HFF-Myc (cell line): ENCODE data around the gene CHCHD6.

Experiments
- DNase-seq: peaks from one replicate; pipeline ENCODE4 v3.0.0-alpha.2; 2011; ENCODE audit warnings: low read depth; ENCODE audit errors: extremely low read depth
- H3K4me3 ChIP-seq: replicated peaks from 2 replicates; pipeline ENCODE4 v1.5.1; 2011; ENCODE audit warnings: low read depth, mild to moderate bottlenecking, control low read depth, low read length
- CTCF ChIP-seq: IDR thresholded peaks from 2 replicates; pipeline ENCODE4 v1.5.1; 2012; ENCODE audit warnings: mild to moderate bottlenecking, low read depth, low read length, control low read depth; ENCODE audit errors: missing control alignments

CHCHD6 gene

GRCh38 chr3:126988451-126989021 is 284.5 kb downstream of the CHCHD6 start:
- no peak for DNase-seq

GRCh38 chr3:126989316-126990023 is 285.4 kb downstream of the CHCHD6 start:
- DNase-seq, result no peak
- no peak overlapping the region for H3K4me3 ChIP-seq
- TF ChIP-seq CTCF, result no peak

More at GRCh38 chr3:126988451-126989021, 284.5 kb downstream of the CHCHD6 start:
- no peak for TF ChIP-seq CTCF
- no peak overlapping the region for H3K4me3 ChIP-seq

GRCh38 chr3:126990024-126990700 is 286.1 kb downstream of the CHCHD6 start:
- no peak overlapping the region for H3K4me3 ChIP-seq
- no peak for DNase-seq
- no peak for TF ChIP-seq CTCF

- H3K4me3 ChIP-seq, result no peak overlapping the region
- TF ChIP-seq CTCF, result no peak
- no peak for DNase-seq
These were observed 286.9 kb downstream of the CHCHD6 start for GRCh38 chr3:126990890-126991289.

- no peak for TF ChIP-seq CTCF
- no peak for DNase-seq
- H3K4me3 ChIP-seq, result no peak overlapping the region
These were observed 287.5 kb downstream of the CHCHD6 start for GRCh38 chr3:126991366-126992200.

- DNase-seq, result no peak
- H3K4me3 ChIP-seq, result no peak overlapping the region
- no peak for TF ChIP-seq CTCF
These were observed 288.2 kb downstream of the CHCHD6 start for GRCh38 chr3:126992216-126992615.
